Upper lobe of left lung (tissue), 4 donors: ENCODE measurements around the gene F11.

Experiments used
- POLR2A ChIP-seq, 4 donors: fragments of 450-650 bp; IDR thresholded peaks; one replicate each; pipeline ENCODE4 v1.5.1; 2016 to 2017; ENCODE audit warnings: antibody characterized with exemption in 4 of 4, mild to moderate bottlenecking in 2 of 4
- POLR2AphosphoS5 ChIP-seq, 2 donors: sonication (generic); formaldehyde crosslinking; IDR thresholded peaks; one replicate each; pipeline ENCODE4 v1.5.1; 2017; ENCODE audit warnings: antibody characterized with exemption in 2 of 2
- TF ChIP-seq, protein P1 (sequence below), 6 experiments: fragments of 450-650 bp in 4 of 6; fragments of 200-600 bp in 2 of 6; sonication (generic) in 2 of 6; IDR thresholded peaks; one replicate each; pipeline ENCODE4 v1.5.1; 2016 to 2019; ENCODE audit warnings: antibody characterized with exemption in 6 of 6

DNA sequence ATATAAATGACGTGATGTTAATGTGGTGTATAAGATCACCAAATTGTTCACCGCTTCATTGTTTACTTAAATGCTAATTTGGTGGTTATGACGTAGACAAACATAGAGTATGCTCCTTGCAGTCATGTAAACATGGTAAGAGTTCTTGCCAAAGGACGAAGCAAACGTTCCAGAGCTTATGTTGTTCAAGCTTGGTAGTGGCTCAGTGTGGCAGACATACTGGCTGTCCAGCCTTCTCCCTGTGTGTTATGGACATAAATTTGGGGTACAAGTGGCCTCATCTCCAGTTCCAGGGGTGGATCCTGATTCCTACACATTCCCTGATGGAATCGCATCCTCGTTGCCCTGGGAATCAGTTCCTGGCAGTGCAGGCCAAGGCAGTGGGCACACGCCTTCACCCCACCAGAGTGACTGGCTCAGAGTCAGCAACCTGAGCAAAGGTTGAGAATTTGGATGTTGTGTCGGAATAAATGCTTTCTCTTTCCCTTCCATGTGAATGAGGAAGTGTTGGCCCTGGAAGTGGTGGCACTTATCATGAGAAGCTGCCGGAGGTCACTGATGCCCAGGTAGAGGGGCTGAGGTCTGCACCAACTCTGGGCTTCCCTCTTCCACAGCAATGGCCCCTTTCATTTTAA is 25.4 kb downstream of the F11 start:
- TF ChIP-seq, protein P1, sequence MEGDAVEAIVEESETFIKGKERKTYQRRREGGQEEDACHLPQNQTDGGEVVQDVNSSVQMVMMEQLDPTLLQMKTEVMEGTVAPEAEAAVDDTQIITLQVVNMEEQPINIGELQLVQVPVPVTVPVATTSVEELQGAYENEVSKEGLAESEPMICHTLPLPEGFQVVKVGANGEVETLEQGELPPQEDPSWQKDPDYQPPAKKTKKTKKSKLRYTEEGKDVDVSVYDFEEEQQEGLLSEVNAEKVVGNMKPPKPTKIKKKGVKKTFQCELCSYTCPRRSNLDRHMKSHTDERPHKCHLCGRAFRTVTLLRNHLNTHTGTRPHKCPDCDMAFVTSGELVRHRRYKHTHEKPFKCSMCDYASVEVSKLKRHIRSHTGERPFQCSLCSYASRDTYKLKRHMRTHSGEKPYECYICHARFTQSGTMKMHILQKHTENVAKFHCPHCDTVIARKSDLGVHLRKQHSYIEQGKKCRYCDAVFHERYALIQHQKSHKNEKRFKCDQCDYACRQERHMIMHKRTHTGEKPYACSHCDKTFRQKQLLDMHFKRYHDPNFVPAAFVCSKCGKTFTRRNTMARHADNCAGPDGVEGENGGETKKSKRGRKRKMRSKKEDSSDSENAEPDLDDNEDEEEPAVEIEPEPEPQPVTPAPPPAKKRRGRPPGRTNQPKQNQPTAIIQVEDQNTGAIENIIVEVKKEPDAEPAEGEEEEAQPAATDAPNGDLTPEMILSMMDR (IDR thresholded peaks at IDR 0.05) = no peak
- TF ChIP-seq POLR2AphosphoS5 (IDR thresholded peaks at IDR 0.05) (no peak), POLR2A (IDR thresholded peaks at IDR 0.05) (no peak)
